Measurements from ENCODE around the gene KCNH4. TPM values are rescaled to one million over a fixed set of nuclear protein-coding genes. Genes with fewer than 3 reads are reported as not detected.
A peak's percentile ranks its signal among the peaks of the same experiment; 100 is the strongest.

KCNH4 gene
- total and polyA plus RNA-seq, 2 of the 13 experiments (the other 11 are each of a cell fraction or from before 2014, with no cell fraction given): 0.01 to 0.09 TPM

DNA sequence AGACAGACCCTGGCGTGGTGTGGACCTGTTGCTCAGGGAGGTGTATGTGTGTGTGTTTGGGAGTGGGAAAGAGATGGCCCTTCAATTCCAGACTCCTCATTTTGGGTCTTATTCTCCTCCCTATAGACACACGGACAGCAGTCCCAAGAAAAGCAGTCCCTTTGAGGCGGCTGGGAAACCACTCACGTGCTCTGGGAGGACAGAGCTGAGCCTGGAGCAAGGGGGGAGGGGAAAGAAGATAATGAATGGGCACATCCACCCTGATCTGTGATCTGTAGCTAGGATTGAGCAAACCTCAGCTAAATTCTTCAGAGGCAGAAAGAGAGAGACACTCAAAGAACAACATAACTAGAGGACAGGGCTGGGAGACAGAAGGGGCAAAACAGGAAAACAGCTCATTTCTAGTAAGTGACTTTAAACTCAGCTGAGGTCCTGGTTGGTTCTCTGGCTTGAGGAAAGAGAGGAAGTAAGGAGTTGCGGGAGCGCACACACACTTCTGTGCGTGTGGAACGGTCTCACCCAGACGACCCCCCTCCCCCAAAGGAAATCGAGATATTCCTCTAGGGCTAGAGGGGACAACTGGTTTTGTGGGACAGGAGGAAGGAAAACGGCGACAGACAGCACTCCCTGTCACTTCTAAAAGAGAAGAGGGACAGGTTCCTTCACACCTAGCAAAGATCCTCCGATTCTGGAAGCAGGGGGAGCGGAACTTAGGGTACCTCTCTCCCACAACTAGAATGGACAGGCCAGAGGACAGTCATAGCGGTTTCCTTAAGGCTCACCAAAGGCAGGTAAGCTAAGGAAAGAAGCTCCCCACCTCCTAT lies 26.8 kb downstream of the KCNH4 start (continued):
- TF ChIP-seq FOXJ3 (CRISPR knock-in tag; IDR thresholded peaks at IDR 0.05; ENCODE audit: borderline replicate concordance) (no peak), ARID5B (CRISPR knock-in tag; IDR thresholded peaks at IDR 0.05) (0 out of 2 replicates have a peak, but pooled peaks have one; percentile 2), MAFK (conservative IDR thresholded peaks at IDR 0.05 in 1 of 2, IDR thresholded peaks at IDR 0.05 in 1 of 2; ENCODE audit: low read length in 2 of 2) (peak; percentile 53 to 59), ZNF143 (CRISPR knock-in tag; IDR thresholded peaks at IDR 0.05) (no peak), ZNF737 (CRISPR knock-in tag; IDR thresholded peaks at IDR 0.05; ENCODE audit: borderline replicate concordance) (no peak), SMAD3 (CRISPR knock-in tag; IDR thresholded peaks at IDR 0.05) (0 out of 2 replicates have a peak, but pooled peaks have one; percentile 1), TFE3 (CRISPR knock-in tag; IDR thresholded peaks at IDR 0.05) (peak; percentile 12; the same call in 1 of the 2 replicates), ZFP1 (CRISPR knock-in tag; IDR thresholded peaks at IDR 0.05) (no peak; the same call in 1 of the 2 replicates), HOXA5 (CRISPR knock-in tag; IDR thresholded peaks at IDR 0.05) (no peak), KLF9 (CRISPR knock-in tag; IDR thresholded peaks at IDR 0.05; ENCODE audit: low read depth) (no peak), PCBP1 (IDR thresholded peaks at IDR 0.05; ENCODE audit: borderline replicate concordance, low read depth, low read length) (no peak)
- TF ChIP-seq, protein P1, sequence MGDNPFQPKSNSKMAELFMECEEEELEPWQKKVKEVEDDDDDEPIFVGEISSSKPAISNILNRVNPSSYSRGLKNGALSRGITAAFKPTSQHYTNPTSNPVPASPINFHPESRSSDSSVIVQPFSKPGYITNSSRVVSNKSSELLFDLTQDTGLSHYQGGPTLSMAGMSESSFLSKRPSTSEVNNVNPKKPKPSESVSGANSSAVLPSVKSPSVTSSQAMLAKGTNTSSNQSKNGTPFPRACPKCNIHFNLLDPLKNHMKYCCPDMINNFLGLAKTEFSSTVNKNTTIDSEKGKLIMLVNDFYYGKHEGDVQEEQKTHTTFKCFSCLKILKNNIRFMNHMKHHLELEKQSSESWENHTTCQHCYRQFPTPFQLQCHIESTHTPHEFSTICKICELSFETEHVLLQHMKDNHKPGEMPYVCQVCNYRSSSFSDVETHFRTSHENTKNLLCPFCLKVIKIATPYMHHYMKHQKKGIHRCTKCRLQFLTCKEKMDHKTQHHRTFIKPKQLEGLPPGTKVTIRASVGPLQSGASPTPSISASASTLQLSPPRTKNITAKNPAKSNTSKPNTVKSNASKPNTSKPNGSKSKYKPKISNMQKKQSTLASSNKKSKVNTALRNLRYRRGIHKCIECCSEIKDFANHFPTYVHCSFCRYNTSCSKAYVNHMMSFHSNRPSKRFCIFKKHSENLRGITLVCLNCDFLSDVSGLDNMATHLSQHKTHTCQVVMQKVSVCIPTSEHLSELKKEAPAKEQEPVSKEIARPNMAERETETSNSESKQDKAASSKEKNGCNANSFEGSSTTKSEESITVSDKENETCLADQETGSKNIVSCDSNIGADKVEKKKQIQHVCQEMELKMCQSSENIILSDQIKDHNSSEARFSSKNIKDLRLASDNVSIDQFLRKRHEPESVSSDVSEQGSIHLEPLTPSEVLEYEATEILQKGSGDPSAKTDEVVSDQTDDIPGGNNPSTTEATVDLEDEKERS (CRISPR knock-in tag; IDR thresholded peaks at IDR 0.05): no peak
- TF ChIP-seq, protein P2, sequence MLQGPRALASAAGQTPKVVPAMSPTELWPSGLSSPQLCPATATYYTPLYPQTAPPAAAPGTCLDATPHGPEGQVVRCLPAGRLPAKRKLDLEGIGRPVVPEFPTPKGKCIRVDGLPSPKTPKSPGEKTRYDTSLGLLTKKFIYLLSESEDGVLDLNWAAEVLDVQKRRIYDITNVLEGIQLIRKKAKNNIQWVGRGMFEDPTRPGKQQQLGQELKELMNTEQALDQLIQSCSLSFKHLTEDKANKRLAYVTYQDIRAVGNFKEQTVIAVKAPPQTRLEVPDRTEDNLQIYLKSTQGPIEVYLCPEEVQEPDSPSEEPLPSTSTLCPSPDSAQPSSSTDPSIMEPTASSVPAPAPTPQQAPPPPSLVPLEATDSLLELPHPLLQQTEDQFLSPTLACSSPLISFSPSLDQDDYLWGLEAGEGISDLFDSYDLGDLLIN (CRISPR knock-in tag; IDR thresholded peaks at IDR 0.05; ENCODE audit: borderline replicate concordance): no peak
- TF ChIP-seq, protein P3, sequence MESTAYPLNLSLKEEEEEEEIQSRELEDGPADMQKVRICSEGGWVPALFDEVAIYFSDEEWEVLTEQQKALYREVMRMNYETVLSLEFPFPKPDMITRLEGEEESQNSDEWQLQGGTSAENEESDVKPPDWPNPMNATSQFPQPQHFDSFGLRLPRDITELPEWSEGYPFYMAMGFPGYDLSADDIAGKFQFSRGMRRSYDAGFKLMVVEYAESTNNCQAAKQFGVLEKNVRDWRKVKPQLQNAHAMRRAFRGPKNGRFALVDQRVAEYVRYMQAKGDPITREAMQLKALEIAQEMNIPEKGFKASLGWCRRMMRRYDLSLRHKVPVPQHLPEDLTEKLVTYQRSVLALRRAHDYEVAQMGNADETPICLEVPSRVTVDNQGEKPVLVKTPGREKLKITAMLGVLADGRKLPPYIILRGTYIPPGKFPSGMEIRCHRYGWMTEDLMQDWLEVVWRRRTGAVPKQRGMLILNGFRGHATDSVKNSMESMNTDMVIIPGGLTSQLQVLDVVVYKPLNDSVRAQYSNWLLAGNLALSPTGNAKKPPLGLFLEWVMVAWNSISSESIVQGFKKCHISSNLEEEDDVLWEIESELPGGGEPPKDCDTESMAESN (CRISPR knock-in tag; conservative IDR thresholded peaks at IDR 0.05): 0 out of 2 replicates have a peak, but pooled peaks have one; percentile 35

Data from HepG2 (cell line).